Retinal pigment epithelial cell (primary cell): ENCODE measurements around the gene ARL15.

Source experiments
- DNase-seq: peaks from one replicate; pipeline ENCODE4 v3.0.0-alpha.2; 2010; ENCODE audit warnings: low read depth
- H3K4me3 ChIP-seq: 2 replicates; pipeline ENCODE4 v1.5.1; 2011; ENCODE audit warnings: mild to moderate bottlenecking, low read length, control low read depth, moderate library complexity
- TF ChIP-seq, protein P1 (sequence below): conservative IDR thresholded peaks from 2 replicates; pipeline ENCODE4 v1.5.1; 2011; ENCODE audit warnings: low read depth, low read length, control low read depth, inconsistent platforms

Gene ARL15

DNA sequence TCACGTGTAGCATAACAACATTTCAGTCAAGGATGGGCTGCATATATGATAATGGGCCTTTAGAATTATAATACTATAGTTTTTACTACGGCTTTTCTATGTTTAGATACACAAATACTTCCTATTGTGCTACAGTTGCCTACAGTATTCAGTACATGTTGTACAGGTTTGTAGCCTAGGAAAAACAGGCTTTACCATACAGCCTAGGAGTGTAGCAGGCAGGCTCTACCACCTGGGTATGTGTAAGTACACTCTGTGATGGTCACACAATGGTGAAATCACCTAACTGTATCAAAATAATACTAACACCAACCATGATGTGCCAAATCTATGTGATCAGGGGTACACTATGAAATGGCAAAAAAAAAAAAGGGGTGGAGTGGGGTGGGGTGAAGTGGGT is 372.9 kb downstream of the ARL15 start:
- no peak overlapping the region for H3K4me3 ChIP-seq
- TF ChIP-seq, protein P1, sequence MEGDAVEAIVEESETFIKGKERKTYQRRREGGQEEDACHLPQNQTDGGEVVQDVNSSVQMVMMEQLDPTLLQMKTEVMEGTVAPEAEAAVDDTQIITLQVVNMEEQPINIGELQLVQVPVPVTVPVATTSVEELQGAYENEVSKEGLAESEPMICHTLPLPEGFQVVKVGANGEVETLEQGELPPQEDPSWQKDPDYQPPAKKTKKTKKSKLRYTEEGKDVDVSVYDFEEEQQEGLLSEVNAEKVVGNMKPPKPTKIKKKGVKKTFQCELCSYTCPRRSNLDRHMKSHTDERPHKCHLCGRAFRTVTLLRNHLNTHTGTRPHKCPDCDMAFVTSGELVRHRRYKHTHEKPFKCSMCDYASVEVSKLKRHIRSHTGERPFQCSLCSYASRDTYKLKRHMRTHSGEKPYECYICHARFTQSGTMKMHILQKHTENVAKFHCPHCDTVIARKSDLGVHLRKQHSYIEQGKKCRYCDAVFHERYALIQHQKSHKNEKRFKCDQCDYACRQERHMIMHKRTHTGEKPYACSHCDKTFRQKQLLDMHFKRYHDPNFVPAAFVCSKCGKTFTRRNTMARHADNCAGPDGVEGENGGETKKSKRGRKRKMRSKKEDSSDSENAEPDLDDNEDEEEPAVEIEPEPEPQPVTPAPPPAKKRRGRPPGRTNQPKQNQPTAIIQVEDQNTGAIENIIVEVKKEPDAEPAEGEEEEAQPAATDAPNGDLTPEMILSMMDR = no peak
- no peak for DNase-seq

GRCh38 chr5:53936481-53937352 is 373.7 kb downstream of the ARL15 start:
- TF ChIP-seq, protein P1 = no peak
- H3K4me3 ChIP-seq = no peak overlapping the region
- DNase-seq = no peak

- no peak overlapping the region for H3K4me3 ChIP-seq
- TF ChIP-seq, protein P1 = no peak
- DNase-seq = peak; percentile 2
These were observed 376.1 kb downstream of the ARL15 start for GRCh38 chr5:53934151-53934820.

DNA sequence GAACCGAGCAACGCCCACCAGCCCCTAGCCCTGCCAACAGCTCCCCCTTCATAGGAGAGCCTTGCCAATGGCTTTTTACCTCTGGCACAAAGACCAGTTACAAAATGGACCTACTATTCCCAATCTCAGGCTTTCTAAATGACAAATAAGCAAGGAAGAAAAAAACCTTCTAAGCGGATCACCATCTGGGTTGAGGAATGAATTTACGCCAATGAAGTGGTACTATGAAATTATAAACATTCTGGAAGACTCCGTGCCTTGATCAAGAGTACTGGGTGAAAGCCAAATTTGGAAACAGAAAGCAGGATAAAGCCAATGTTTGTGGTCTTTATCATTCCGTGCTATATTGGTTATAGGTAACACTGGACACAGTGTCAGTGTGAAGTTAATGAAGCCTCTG is 378.0 kb downstream of the ARL15 start:
- TF ChIP-seq, protein P1 = no peak
- no peak overlapping the region for H3K4me3 ChIP-seq
- no peak for DNase-seq

DNA sequence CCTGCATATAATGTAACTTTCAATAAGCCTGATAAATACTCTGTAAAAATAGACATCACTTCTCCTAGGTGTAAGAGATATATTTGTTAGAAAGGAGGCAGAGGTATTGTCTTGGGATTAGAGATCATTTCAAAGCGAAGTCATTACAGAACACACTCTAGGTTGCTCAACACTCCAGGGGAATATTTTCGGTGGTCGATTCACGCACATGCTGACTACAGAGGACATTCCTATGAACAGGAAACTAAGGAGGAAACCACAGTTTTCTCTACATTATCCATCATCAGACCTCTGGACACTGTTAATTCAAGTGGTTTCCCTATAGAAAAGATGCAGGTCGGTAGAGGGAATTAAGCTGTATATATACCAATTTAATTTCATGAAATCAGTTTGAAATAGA is 379.9 kb downstream of the ARL15 start:
- DNase-seq = no peak

DNA sequence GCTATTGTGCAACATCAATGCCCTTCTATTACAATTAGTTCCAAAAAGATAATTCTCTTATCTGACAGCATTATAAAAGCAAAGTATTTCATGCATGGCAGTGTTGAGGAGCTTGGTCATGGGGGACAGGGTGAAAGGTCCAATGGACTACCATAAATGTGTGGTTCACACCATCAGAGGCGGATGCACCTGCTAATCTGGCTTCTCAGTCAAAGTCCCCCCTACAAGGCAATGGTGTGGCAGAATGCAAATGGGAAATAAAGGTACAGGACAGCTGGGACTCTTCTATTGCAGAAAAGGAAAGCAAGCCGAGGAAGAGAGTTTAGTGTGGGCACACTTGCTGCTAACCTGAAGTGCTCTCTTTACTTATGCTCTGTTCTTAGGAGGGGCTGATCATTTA is 380.8 kb downstream of the ARL15 start:
- TF ChIP-seq, protein P1 = no peak
- DNase-seq = no peak
- no peak overlapping the region for H3K4me3 ChIP-seq

More for the DNA sequence above, 379.9 kb downstream of the ARL15 start:
- H3K4me3 ChIP-seq = no peak overlapping the region
- TF ChIP-seq, protein P1 = no peak
